Adipocyte (in vitro differentiated cells): ENCODE measurements around the gene ZNF236.

Source experiments
- DNase-seq: peaks from one replicate; pipeline ENCODE4 v3.0.0-alpha.2; 2015; ENCODE audit warnings: low read depth
- H3K27me3 ChIP-seq: replicated peaks from 2 replicates; pipeline ENCODE4 v1.7.0; 2013; ENCODE audit warnings: mild to moderate bottlenecking, low read length, moderate library complexity; ENCODE audit not compliant: control insufficient read depth, insufficient read depth
- H3K36me3 ChIP-seq: 2 replicates; pipeline ENCODE4 v1.7.0; 2013; ENCODE audit warnings: low read length, mild to moderate bottlenecking, moderate library complexity; ENCODE audit not compliant: control insufficient read depth, insufficient read depth, severe bottlenecking
- H3K4me1 ChIP-seq: 2 replicates; pipeline ENCODE4 v1.7.0; 2013; ENCODE audit warnings: mild to moderate bottlenecking, low read length, moderate library complexity; ENCODE audit not compliant: control insufficient read depth, insufficient read depth
- H3K4me3 ChIP-seq: 2 replicates; pipeline ENCODE4 v1.7.0; 2013; ENCODE audit warnings: mild to moderate bottlenecking, low read length, moderate library complexity
- H3K9ac ChIP-seq: 2 replicates; pipeline ENCODE4 v1.7.0; 2013; ENCODE audit warnings: mild to moderate bottlenecking, low read length, moderate library complexity
- H3K9me3 ChIP-seq: 2 replicates; pipeline ENCODE4 v1.7.0; 2013; ENCODE audit warnings: mild to moderate bottlenecking, low read length, moderate library complexity; ENCODE audit not compliant: control insufficient read depth

ZNF236 gene

GRCh38 chr18:76967721-76968472 is 145.5 kb downstream of the ZNF236 start:
- peaks cover 15% of the 10 kb centered on the region for H3K36me3 ChIP-seq
- H3K4me1 ChIP-seq: no peaks in the 10 kb centered on the region
- no peak for DNase-seq
- H3K9me3 ChIP-seq: no peaks in the 10 kb centered on the region
- H3K9ac ChIP-seq: no peak overlapping the region
- no peaks in the 10 kb centered on the region for H3K27me3 ChIP-seq
- H3K4me3 ChIP-seq: no peak overlapping the region

GRCh38 chr18:76970770-76971559 is 148.6 kb downstream of the ZNF236 start:
- Histone ChIP-seq H3K9ac (no peak overlapping the region), H3K27me3 (no peaks in the 10 kb centered on the region), H3K4me3 (no peak overlapping the region), H3K9me3 (no peaks in the 10 kb centered on the region), H3K4me1 (no peaks in the 10 kb centered on the region), H3K36me3 (peaks cover 15% of the 10 kb centered on the region)
- no peak for DNase-seq

GRCh38 chr18:76972241-76972640 is 149.9 kb downstream of the ZNF236 start:
- Histone ChIP-seq H3K9ac (no peak overlapping the region), H3K4me1 (no peaks in the 10 kb centered on the region), H3K4me3 (no peak overlapping the region), H3K36me3 (peaks cover 15% of the 10 kb centered on the region), H3K27me3 (no peaks in the 10 kb centered on the region), H3K9me3 (no peaks in the 10 kb centered on the region)
- no peak for DNase-seq

GRCh38 chr18:76972846-76973519 is 150.6 kb downstream of the ZNF236 start:
- no peak for DNase-seq
- Histone ChIP-seq H3K9ac (no peak overlapping the region), H3K9me3 (no peaks in the 10 kb centered on the region), H3K27me3 (no peaks in the 10 kb centered on the region), H3K36me3 (peaks cover 15% of the 10 kb centered on the region), H3K4me3 (no peak overlapping the region), H3K4me1 (no peaks in the 10 kb centered on the region)

GRCh38 chr18:76973520-76974266 is 151.3 kb downstream of the ZNF236 start:
- Histone ChIP-seq H3K27me3 (no peaks in the 10 kb centered on the region), H3K36me3 (peaks cover 10% of the 10 kb centered on the region)
- no peak for DNase-seq

GRCh38 chr18:76974386-76974785 is 152.0 kb downstream of the ZNF236 start:
- H3K9me3 ChIP-seq: no peaks in the 10 kb centered on the region
- no peak overlapping the region for H3K4me3 ChIP-seq

More at GRCh38 chr18:76973520-76974266, 151.3 kb downstream of the ZNF236 start:
- Histone ChIP-seq H3K4me1 (no peaks in the 10 kb centered on the region), H3K9me3 (no peaks in the 10 kb centered on the region), H3K9ac (no peak overlapping the region), H3K4me3 (no peak overlapping the region)

GRCh38 chr18:76975577-76976110 is 153.3 kb downstream of the ZNF236 start:
- H3K9ac ChIP-seq: no peak overlapping the region
- H3K4me3 ChIP-seq: no peak overlapping the region
- H3K4me1 ChIP-seq: peaks cover 6% of the 10 kb centered on the region
- peaks cover 9% of the 10 kb centered on the region for H3K36me3 ChIP-seq
- DNase-seq: no peak
- H3K9me3 ChIP-seq: no peaks in the 10 kb centered on the region
- H3K27me3 ChIP-seq: no peaks in the 10 kb centered on the region

More at GRCh38 chr18:76974386-76974785, 152.0 kb downstream of the ZNF236 start:
- no peak for DNase-seq
- Histone ChIP-seq H3K4me1 (no peaks in the 10 kb centered on the region), H3K9ac (no peak overlapping the region), H3K27me3 (no peaks in the 10 kb centered on the region), H3K36me3 (peaks cover 9% of the 10 kb centered on the region)

GRCh38 chr18:76977108-76977621 is 154.8 kb downstream of the ZNF236 start:
- Histone ChIP-seq H3K27me3 (no peaks in the 10 kb centered on the region), H3K4me3 (no peak overlapping the region), H3K4me1 (peaks cover 8% of the 10 kb centered on the region), H3K9me3 (no peaks in the 10 kb centered on the region), H3K36me3 (peaks cover 6% of the 10 kb centered on the region), H3K9ac (no peak overlapping the region)
- no peak for DNase-seq

GRCh38 chr18:76977684-76978232 is 155.4 kb downstream of the ZNF236 start:
- no peak for DNase-seq
- peaks cover 8% of the 10 kb centered on the region for H3K4me1 ChIP-seq
- no peak overlapping the region for H3K4me3 ChIP-seq
- no peaks in the 10 kb centered on the region for H3K27me3 ChIP-seq
- H3K36me3 ChIP-seq: peaks cover 5% of the 10 kb centered on the region
- no peaks in the 10 kb centered on the region for H3K9me3 ChIP-seq
- no peak overlapping the region for H3K9ac ChIP-seq

GRCh38 chr18:76978616-76979015 is 156.3 kb downstream of the ZNF236 start:
- Histone ChIP-seq H3K9me3 (no peaks in the 10 kb centered on the region), H3K4me1 (peaks cover 8% of the 10 kb centered on the region), H3K9ac (no peak overlapping the region), H3K36me3 (peaks cover 5% of the 10 kb centered on the region), H3K27me3 (no peaks in the 10 kb centered on the region), H3K4me3 (no peak overlapping the region)
- DNase-seq: no peak
